SK-N-SH (cell line): ENCODE results near the gene GRM8. TPM values are rescaled to one million over a fixed set of nuclear protein-coding genes. Genes with fewer than 3 reads are reported as not detected.

ENCODE experiments used
- CTCF ChIA-PET: fragments of 300-600, 350-600 bp; formaldehyde crosslinking; extraction: SDS; loops from one replicate; lab custom pipeline; 2021; lab: Yijun Ruan, JAX
- POLR2A ChIA-PET: fragments of 350-600 bp; sonication (Branson Sonifier 250); formaldehyde crosslinking; extraction: SDS; loops from one replicate; lab custom pipeline; 2020; ENCODE audit warnings: antibody characterized with exemption, inconsistent platforms; lab: Yijun Ruan, JAX
- DNase-seq: peaks from one replicate; pipeline ENCODE4 v3.0.0; 2012
- H2AFZ ChIP-seq: fragments of 200-600 bp; sonication (generic); 2 replicates; pipeline ENCODE4 v1.8.1; 2016; ENCODE audit warnings: antibody characterized with exemption, mild to moderate bottlenecking, low read depth
- H3F3A ChIP-seq: fragments of 200-600 bp; sonication (generic); replicated peaks from 2 replicates; pipeline ENCODE3; 2016; ENCODE audit warnings: antibody characterized with exemption, mild to moderate bottlenecking; ENCODE audit not compliant: insufficient read depth
- H3K27ac ChIP-seq, 2 experiments: fragments of 200-500 bp in 1 of 2; fragments of 200-600 bp in 1 of 2; sonication (Bioruptor generic) in 1 of 2; sonication (generic), shearing (Covaris generic) in 1 of 2; 2 replicates each; pipeline versions ENCODE4 v1.5.1 to v1.6.1; 2014 to 2016; ENCODE audit warnings: low read depth in 2 of 2, inconsistent platforms in 1 of 2, low read length in 1 of 2, mild to moderate bottlenecking in 1 of 2, mixed read lengths in 1 of 2
- H3K27me3 ChIP-seq: fragments of 200-600 bp; sonication (generic), shearing (Covaris generic); 2 replicates; pipeline ENCODE4 v1.6.1; 2016; ENCODE audit warnings: mixed run types; ENCODE audit not compliant: insufficient read depth
- H3K36me3 ChIP-seq, 2 experiments: fragments of 200-500 bp in 1 of 2; fragments of 200-600 bp in 1 of 2; sonication (Bioruptor generic) in 1 of 2; sonication (generic) in 1 of 2; replicated peaks in 1 of 2; 2 replicates each; pipeline versions ENCODE3 to v1.5.1; 2014 to 2016; ENCODE audit warnings: low read length in 1 of 2, mild to moderate bottlenecking in 1 of 2; ENCODE audit not compliant: insufficient read depth in 2 of 2, control insufficient read depth in 1 of 2
- H3K4me1 ChIP-seq, 2 experiments: fragments of 200-500 bp in 1 of 2; fragments of 200-600 bp in 1 of 2; sonication (Bioruptor generic) in 1 of 2; sonication (generic), shearing (Covaris generic) in 1 of 2; 2 replicates each; pipeline versions ENCODE4 v1.5.1 to v1.6.1; 2014 to 2016; ENCODE audit warnings: low read depth in 1 of 2, low read length in 1 of 2, mixed run types in 1 of 2; ENCODE audit not compliant: insufficient read depth in 2 of 2, control insufficient read depth in 1 of 2
- H3K4me2 ChIP-seq: fragments of 200-600 bp; sonication (generic), shearing (Covaris generic); 2 replicates; pipeline ENCODE4 v1.6.1; 2017; ENCODE audit warnings: mixed run types
- H3K4me3 ChIP-seq, 2 experiments: fragments of 200-500 bp in 1 of 2; fragments of 200-600 bp in 1 of 2; sonication (Bioruptor generic) in 1 of 2; sonication (generic), shearing (Covaris generic) in 1 of 2; 2 replicates each; pipeline versions ENCODE4 v1.5.1 to v1.8.1; 2014 to 2016; ENCODE audit warnings: low read depth in 2 of 2, inconsistent platforms in 1 of 2, low read length in 1 of 2, mild to moderate bottlenecking in 1 of 2, mixed read lengths in 1 of 2, moderate library complexity in 1 of 2
- H3K79me2 ChIP-seq: fragments of 200-600 bp; sonication (generic); 2 replicates; pipeline ENCODE4 v1.8.1; 2017; ENCODE audit warnings: mild to moderate bottlenecking; ENCODE audit not compliant: insufficient read depth
- H3K9ac ChIP-seq: fragments of 200-600 bp; sonication (generic); 2 replicates; pipeline ENCODE4 v1.6.1; 2017; ENCODE audit warnings: mixed run types
- H3K9me2 ChIP-seq: fragments of 200-600 bp; sonication (generic); 2 replicates; pipeline ENCODE4 v1.6.1; 2017; ENCODE audit warnings: mixed run types
- H3K9me3 ChIP-seq: fragments of 200-600 bp; sonication (generic); 2 replicates; pipeline ENCODE4 v1.6.1; 2017; ENCODE audit warnings: mixed run types, mild to moderate bottlenecking, moderate library complexity
- H4K20me1 ChIP-seq: fragments of 200-600 bp; sonication (generic); 2 replicates; pipeline ENCODE4 v1.6.1; 2017; ENCODE audit warnings: mild to moderate bottlenecking, mixed run types; ENCODE audit not compliant: insufficient read depth
- CHD2 ChIP-seq: fragments of 150-350 bp; IDR thresholded peaks from 2 replicates; pipeline ENCODE4 v1.6.1; 2018; ENCODE audit warnings: low read length; ENCODE audit not compliant: partially characterized antibody
- EZH2phosphoT487 ChIP-seq: fragments of 200-600 bp; sonication (generic); IDR thresholded peaks from 2 replicates; pipeline ENCODE4 v1.6.1; 2017; ENCODE audit warnings: low read depth, mixed run types, mild to moderate bottlenecking, antibody characterized with exemption, moderate library complexity, borderline replicate concordance
- FOSL2 ChIP-seq: IDR thresholded peaks from 2 replicates; pipeline ENCODE4 v1.4.0; 2012; ENCODE audit warnings: low read depth, mild to moderate bottlenecking, moderate library complexity, borderline replicate concordance
- FOXJ3 ChIP-seq: sonication (generic); formaldehyde crosslinking; IDR thresholded peaks from 2 replicates; pipeline ENCODE4 v1.5.1; 2020; ENCODE audit warnings: mild to moderate bottlenecking, missing genetic modification reagents
- GABPA ChIP-seq: IDR thresholded peaks from 2 replicates; pipeline ENCODE4 v1.4.0; 2012; ENCODE audit warnings: low read depth, mild to moderate bottlenecking
- JUND ChIP-seq: IDR thresholded peaks from 2 replicates; pipeline ENCODE4 v1.4.0; 2012
- MAX ChIP-seq: IDR thresholded peaks from 2 replicates; pipeline ENCODE4 v1.4.0; 2012; ENCODE audit warnings: low read depth
- MXI1 ChIP-seq: IDR thresholded peaks from 2 replicates; pipeline ENCODE4 v1.6.1; 2012; ENCODE audit warnings: mild to moderate bottlenecking, low read depth, low read length, improper control_type of control experiment
- NRF1 ChIP-seq: IDR thresholded peaks from 2 replicates; pipeline ENCODE4 v1.6.1; 2012; ENCODE audit warnings: low read depth, mild to moderate bottlenecking, low read length
- POLR2AphosphoS5 ChIP-seq: IDR thresholded peaks from 2 replicates; pipeline ENCODE4 v1.6.1; 2012; ENCODE audit warnings: low read depth, low read length
- RAD21 ChIP-seq: IDR thresholded peaks from 2 replicates; pipeline ENCODE4 v1.6.1; 2012; ENCODE audit warnings: mild to moderate bottlenecking, low read length
- RFX5 ChIP-seq: IDR thresholded peaks from 2 replicates; pipeline ENCODE4 v1.6.1; 2012; ENCODE audit warnings: mild to moderate bottlenecking, improper control_type of control experiment, low read length
- SIN3A ChIP-seq: IDR thresholded peaks from 2 replicates; pipeline ENCODE4 v1.6.1; 2012; ENCODE audit warnings: low read depth, mild to moderate bottlenecking, low read length, moderate library complexity, borderline replicate concordance
- TCF12 ChIP-seq: IDR thresholded peaks from 2 replicates; pipeline ENCODE4 v1.4.0; 2012
- TEAD4 ChIP-seq: IDR thresholded peaks from 2 replicates; pipeline ENCODE4 v1.4.0; 2012; ENCODE audit warnings: mild to moderate bottlenecking, borderline replicate concordance; ENCODE audit not compliant: insufficient read depth
- polyA plus RNA-seq, 3 experiments: library from polyadenylated mRNA; depleted of rRNA; stranded (reverse); fragments of >200 nt; gene quantifications; 2 replicates each; pipeline ENCODE4 v1.2.3, GENCODE V29; 2012
- TF ChIP-seq, protein P1 (sequence below): fragments of 200-600 bp; sonication (generic); IDR thresholded peaks from 2 replicates; pipeline ENCODE4 v1.6.1; 2017; ENCODE audit warnings: antibody characterized with exemption, mild to moderate bottlenecking, moderate library complexity

Gene GRM8
- polyA plus RNA-seq, 1 of the 3 experiments (the other 2 are of a cell fraction): 0.10 TPM

DNA sequence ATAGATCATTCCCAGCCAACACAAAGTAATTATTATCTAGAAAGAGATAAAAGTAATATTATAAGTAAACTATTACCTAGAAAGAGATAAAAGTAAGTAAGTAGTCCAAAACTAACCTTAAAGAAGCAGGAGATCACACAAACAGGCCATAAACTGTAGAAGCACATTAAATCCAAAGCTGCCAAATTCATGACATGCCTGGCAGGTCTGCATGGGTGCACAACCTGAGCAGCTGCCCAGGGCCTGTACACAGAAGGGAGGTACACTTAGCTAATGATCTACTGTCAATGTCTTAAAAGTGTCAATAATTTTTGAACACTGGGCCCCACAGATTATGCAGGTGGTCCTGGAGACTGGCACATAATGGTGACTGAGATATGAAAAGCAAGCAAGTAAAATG is 196.5 kb downstream of the GRM8 start:
- Histone ChIP-seq H3K36me3 (no peaks in the 10 kb centered on the region), H3K27me3 (no peaks in the 10 kb centered on the region), H4K20me1 (no peaks in the 10 kb centered on the region), H3K9ac (no peak overlapping the region), H3K27ac (no peak overlapping the region), H3K79me2 (no peaks in the 10 kb centered on the region), H3K9me3 (no peaks in the 10 kb centered on the region), H3K4me2 (no peak overlapping the region), H3K4me1 (no peaks in the 10 kb centered on the region), H3K4me3 (no peak overlapping the region), H3K9me2 (no peaks in the 10 kb centered on the region), H3F3A (no peaks in the 10 kb centered on the region), H2AFZ (no peak overlapping the region)
- ChIA-PET CTCF (interaction anchor here (1.0 to 1.9 kb wide), 5 partner anchors 10 to 253 kb away, joined by 3 to 7 read pairs (median 5); no protein-coding TSS in a partner anchor), POLR2A (no interaction called here)
- TF ChIP-seq, protein P1, sequence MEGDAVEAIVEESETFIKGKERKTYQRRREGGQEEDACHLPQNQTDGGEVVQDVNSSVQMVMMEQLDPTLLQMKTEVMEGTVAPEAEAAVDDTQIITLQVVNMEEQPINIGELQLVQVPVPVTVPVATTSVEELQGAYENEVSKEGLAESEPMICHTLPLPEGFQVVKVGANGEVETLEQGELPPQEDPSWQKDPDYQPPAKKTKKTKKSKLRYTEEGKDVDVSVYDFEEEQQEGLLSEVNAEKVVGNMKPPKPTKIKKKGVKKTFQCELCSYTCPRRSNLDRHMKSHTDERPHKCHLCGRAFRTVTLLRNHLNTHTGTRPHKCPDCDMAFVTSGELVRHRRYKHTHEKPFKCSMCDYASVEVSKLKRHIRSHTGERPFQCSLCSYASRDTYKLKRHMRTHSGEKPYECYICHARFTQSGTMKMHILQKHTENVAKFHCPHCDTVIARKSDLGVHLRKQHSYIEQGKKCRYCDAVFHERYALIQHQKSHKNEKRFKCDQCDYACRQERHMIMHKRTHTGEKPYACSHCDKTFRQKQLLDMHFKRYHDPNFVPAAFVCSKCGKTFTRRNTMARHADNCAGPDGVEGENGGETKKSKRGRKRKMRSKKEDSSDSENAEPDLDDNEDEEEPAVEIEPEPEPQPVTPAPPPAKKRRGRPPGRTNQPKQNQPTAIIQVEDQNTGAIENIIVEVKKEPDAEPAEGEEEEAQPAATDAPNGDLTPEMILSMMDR: no peak
- TF ChIP-seq EZH2phosphoT487: no peak
- no peak for DNase-seq

GRCh38 chr7:127047521-127047920 is 205.2 kb downstream of the GRM8 start:
- POLR2A ChIA-PET: no interaction called here
- TF ChIP-seq TEAD4 (no peak), FOXJ3 (CRISPR knock-in tag) (no peak), GABPA (no peak), MAX (no peak), MXI1 (no peak), JUND (no peak), RFX5 (no peak), FOSL2 (no peak), POLR2AphosphoS5 (no peak), SIN3A (no peak), TCF12 (no peak), NRF1 (no peak), RAD21 (no peak), CHD2 (no peak)
- Histone ChIP-seq H3K4me3 (no peak overlapping the region), H3K79me2 (no peaks in the 10 kb centered on the region), H4K20me1 (no peaks in the 10 kb centered on the region), H3K4me2 (no peak overlapping the region), H3K36me3 (no peaks in the 10 kb centered on the region), H3K9ac (no peak overlapping the region), H3K9me3 (no peaks in the 10 kb centered on the region), H3K27me3 (no peaks in the 10 kb centered on the region), H3K9me2 (no peaks in the 10 kb centered on the region), H2AFZ (no peak overlapping the region), H3F3A (no peaks in the 10 kb centered on the region), H3K27ac (no peak overlapping the region), H3K4me1 (no peaks in the 10 kb centered on the region)
- DNase-seq: no peak
- CTCF ChIA-PET: no interaction called here
